ENCODE measurements around the gene PGLYRP4.
"Not testable (repeated sequence)": the region's sequence is repeated elsewhere in the genome, so short reads cannot be mapped to it uniquely, and the experiment has no call there.

PGLYRP4 gene

DNA sequence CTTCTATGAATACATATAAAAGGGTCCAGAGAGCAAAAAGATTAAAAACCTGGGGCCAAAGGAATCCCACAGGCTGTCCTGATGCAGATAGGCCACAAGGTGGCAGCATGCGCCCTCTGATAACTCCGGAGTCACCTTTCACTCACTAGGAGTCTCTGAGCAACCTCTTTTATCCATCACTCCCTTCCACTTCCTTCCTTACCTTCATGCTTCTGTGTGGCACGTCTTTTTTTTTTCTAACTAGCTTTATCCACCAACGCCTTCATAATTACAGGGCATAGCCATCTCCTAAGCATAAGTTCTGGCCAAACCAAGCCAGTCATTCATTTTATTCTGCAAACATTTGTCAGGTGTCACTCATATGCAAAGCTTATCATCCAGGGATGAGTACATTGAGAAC lies 3.9 kb upstream of the PGLYRP4 start:
- H3K4me3 ChIP-seq (ENCODE audit: low read length) = no peak overlapping the region
- no peaks in the 10 kb centered on the region for H3K4me1 ChIP-seq (ENCODE audit: control insufficient read depth, insufficient read depth, low read length)
- H3K27me3 ChIP-seq (ENCODE audit: control insufficient read depth, insufficient read depth, low read length) = no peaks in the 10 kb centered on the region
- H3K9me3 ChIP-seq (ENCODE audit: control insufficient read depth, low read length) = no peaks in the 10 kb centered on the region
- H3K9ac ChIP-seq (ENCODE audit: low read length) = no peak overlapping the region
- H3K36me3 ChIP-seq (ENCODE audit: control insufficient read depth, insufficient read depth, low read length) = no peaks in the 10 kb centered on the region

DNA sequence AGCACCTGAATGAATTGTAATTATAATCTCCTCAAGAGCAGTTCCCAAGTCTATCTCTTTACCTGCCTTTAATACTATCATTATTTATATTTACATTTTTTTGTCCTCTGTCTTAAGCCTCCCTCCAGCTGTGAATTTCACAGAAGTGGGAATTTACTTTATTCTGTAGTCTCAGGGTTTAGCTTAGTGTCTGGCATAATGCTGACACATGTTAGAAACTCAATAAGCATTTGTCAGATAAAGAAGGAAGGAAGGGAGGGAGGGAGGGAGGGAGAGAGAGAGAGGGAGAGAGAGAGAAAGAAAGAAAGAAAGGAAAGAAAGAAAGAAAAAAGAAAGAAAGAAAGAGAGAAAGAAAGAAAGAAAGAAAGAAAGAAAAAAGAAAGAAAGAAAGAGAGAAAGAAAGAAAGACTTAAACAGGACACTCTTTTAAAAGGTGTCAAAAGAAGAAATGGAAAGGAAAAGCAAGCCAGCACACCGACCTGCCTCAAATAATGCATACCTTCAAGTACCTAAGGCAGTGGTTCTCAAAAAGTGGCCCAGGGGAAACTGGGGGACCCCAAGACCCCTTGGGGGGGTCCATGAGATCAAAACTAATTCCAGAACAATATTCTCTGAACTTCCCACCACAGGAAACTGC lies 1.8 kb upstream of the PGLYRP4 start:
- Histone ChIP-seq H3K4me3 (ENCODE audit: low read length) (no peak overlapping the region), H3K4me1 (ENCODE audit: control insufficient read depth, insufficient read depth, low read length) (no peaks in the 10 kb centered on the region), H3K9ac (ENCODE audit: low read length) (no peak overlapping the region), H3K27me3 (ENCODE audit: control insufficient read depth, insufficient read depth, low read length) (no peaks in the 10 kb centered on the region), H3K9me3 (ENCODE audit: control insufficient read depth, low read length) (no peaks in the 10 kb centered on the region), H3K36me3 (ENCODE audit: control insufficient read depth, insufficient read depth, low read length) (no peaks in the 10 kb centered on the region)

GRCh38 chr1:153349363-153350320 lies 1.0 kb upstream of the PGLYRP4 start:
- H3K4me3 ChIP-seq (ENCODE audit: low read length) = no peak overlapping the region

GRCh38 chr1:153347856-153348255 lies 785 bp downstream of the PGLYRP4 start:
- Histone ChIP-seq H3K9me3 (ENCODE audit: control insufficient read depth, low read length) (no peaks in the 10 kb centered on the region), H3K27me3 (ENCODE audit: control insufficient read depth, insufficient read depth, low read length) (no peaks in the 10 kb centered on the region), H3K4me3 (ENCODE audit: low read length) (no peak overlapping the region), H3K36me3 (ENCODE audit: control insufficient read depth, insufficient read depth, low read length) (no peaks in the 10 kb centered on the region), H3K4me1 (ENCODE audit: control insufficient read depth, insufficient read depth, low read length) (no peaks in the 10 kb centered on the region), H3K9ac (ENCODE audit: low read length) (no peak overlapping the region)

More at GRCh38 chr1:153349363-153350320, 1.0 kb upstream of the PGLYRP4 start:
- Histone ChIP-seq H3K9ac (ENCODE audit: low read length) (no peak overlapping the region), H3K9me3 (ENCODE audit: control insufficient read depth, low read length) (no peaks in the 10 kb centered on the region), H3K4me1 (ENCODE audit: control insufficient read depth, insufficient read depth, low read length) (no peaks in the 10 kb centered on the region), H3K36me3 (ENCODE audit: control insufficient read depth, insufficient read depth, low read length) (no peaks in the 10 kb centered on the region), H3K27me3 (ENCODE audit: control insufficient read depth, insufficient read depth, low read length) (no peaks in the 10 kb centered on the region)

DNA sequence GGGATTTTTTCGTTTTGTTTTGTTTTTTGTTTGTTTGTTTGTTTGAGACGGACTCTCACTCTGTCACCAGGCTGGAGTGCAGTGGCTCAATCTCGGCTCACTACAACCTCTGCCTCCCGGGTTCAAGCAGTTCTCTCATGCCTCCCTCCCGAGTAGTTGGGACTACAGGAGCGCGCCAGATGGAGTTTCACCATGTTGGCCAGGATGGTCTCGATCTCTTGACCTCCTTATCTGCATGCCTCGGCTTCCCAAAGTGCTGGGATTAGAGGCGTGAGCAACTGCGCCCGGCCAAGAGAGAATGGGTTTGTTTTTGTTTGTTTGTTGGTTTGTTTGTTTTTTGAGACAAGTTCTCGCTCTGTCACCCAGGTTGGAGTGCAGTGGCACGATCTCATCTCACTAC lies 1.6 kb downstream of the PGLYRP4 start:
- H3K4me3 ChIP-seq (ENCODE audit: low read length); H3K4me1 ChIP-seq (ENCODE audit: control insufficient read depth, insufficient read depth, low read length); H3K9me3 ChIP-seq (ENCODE audit: control insufficient read depth, low read length); H3K27me3 ChIP-seq (ENCODE audit: control insufficient read depth, insufficient read depth, low read length); H3K9ac ChIP-seq (ENCODE audit: low read length); H3K36me3 ChIP-seq (ENCODE audit: control insufficient read depth, insufficient read depth, low read length): not testable (repeated sequence)

- no peak overlapping the region for H3K4me3 ChIP-seq (ENCODE audit: low read length)
- H3K4me1 ChIP-seq (ENCODE audit: control insufficient read depth, insufficient read depth, low read length) = no peaks in the 10 kb centered on the region
- H3K9me3 ChIP-seq (ENCODE audit: control insufficient read depth, low read length) = no peaks in the 10 kb centered on the region
- no peaks in the 10 kb centered on the region for H3K27me3 ChIP-seq (ENCODE audit: control insufficient read depth, insufficient read depth, low read length)
- H3K36me3 ChIP-seq (ENCODE audit: control insufficient read depth, insufficient read depth, low read length) = no peaks in the 10 kb centered on the region
- H3K9ac ChIP-seq (ENCODE audit: low read length) = no peak overlapping the region
Observed at GRCh38 chr1:153346077-153346723, 2.4 kb downstream of the PGLYRP4 start.

GRCh38 chr1:153345187-153346076 lies 3.2 kb downstream of the PGLYRP4 start:
- no peaks in the 10 kb centered on the region for H3K27me3 ChIP-seq (ENCODE audit: control insufficient read depth, insufficient read depth, low read length)
- no peaks in the 10 kb centered on the region for H3K9me3 ChIP-seq (ENCODE audit: control insufficient read depth, low read length)
- H3K4me3 ChIP-seq (ENCODE audit: low read length) = no peak overlapping the region
- H3K4me1 ChIP-seq (ENCODE audit: control insufficient read depth, insufficient read depth, low read length) = no peaks in the 10 kb centered on the region
- H3K36me3 ChIP-seq (ENCODE audit: control insufficient read depth, insufficient read depth, low read length) = no peaks in the 10 kb centered on the region
- H3K9ac ChIP-seq (ENCODE audit: low read length) = no peak overlapping the region

- no peaks in the 10 kb centered on the region for H3K36me3 ChIP-seq (ENCODE audit: control insufficient read depth, insufficient read depth, low read length)
- no peaks in the 10 kb centered on the region for H3K9me3 ChIP-seq (ENCODE audit: control insufficient read depth, low read length)
- H3K27me3 ChIP-seq (ENCODE audit: control insufficient read depth, insufficient read depth, low read length) = no peaks in the 10 kb centered on the region
- H3K4me3 ChIP-seq (ENCODE audit: low read length) = no peak overlapping the region
- H3K9ac ChIP-seq (ENCODE audit: low read length) = no peak overlapping the region
- H3K4me1 ChIP-seq (ENCODE audit: control insufficient read depth, insufficient read depth, low read length) = no peaks in the 10 kb centered on the region
Observed at GRCh38 chr1:153344718-153345025, 4.0 kb downstream of the PGLYRP4 start.

- no peaks in the 10 kb centered on the region for H3K27me3 ChIP-seq (ENCODE audit: control insufficient read depth, insufficient read depth, low read length)
- no peaks in the 10 kb centered on the region for H3K36me3 ChIP-seq (ENCODE audit: control insufficient read depth, insufficient read depth, low read length)
- no peaks in the 10 kb centered on the region for H3K9me3 ChIP-seq (ENCODE audit: control insufficient read depth, low read length)
- H3K4me3 ChIP-seq (ENCODE audit: low read length) = no peak overlapping the region
- H3K9ac ChIP-seq (ENCODE audit: low read length) = no peak overlapping the region
- H3K4me1 ChIP-seq (ENCODE audit: control insufficient read depth, insufficient read depth, low read length) = no peaks in the 10 kb centered on the region
Observed at GRCh38 chr1:153343811-153344717, 4.6 kb downstream of the PGLYRP4 start.

DNA sequence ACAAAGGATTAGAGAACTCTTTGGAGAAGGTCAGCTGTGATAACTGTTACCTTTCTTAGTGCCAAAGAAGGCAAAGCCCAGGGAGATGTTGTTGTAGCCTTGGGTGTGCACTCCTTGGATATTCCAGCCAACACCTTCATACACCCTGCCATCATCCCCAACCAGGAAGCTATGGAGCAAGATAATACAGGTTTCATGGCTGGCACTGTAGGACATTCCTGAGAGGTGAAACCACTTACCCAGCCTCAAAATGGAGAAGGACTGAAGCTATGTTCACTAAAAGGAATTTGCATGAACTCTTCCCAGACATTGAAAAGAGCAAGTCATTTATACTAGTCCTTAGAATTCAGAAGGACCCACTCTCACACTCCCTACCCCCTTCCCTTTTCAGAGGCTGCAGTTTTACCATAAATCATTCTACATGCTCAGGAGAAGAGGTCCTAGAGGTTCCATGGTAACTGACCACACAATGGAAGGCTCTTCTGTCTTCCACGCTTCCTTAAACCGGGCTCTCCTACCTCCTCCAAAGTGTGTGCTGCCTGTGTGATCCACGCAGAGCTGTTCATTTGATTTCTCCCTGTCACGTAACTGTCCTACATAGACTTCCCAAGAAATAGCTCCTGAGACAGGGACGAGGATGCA lies 5.5 kb downstream of the PGLYRP4 start:
- no peaks in the 10 kb centered on the region for H3K9me3 ChIP-seq (ENCODE audit: control insufficient read depth, low read length)
- no peaks in the 10 kb centered on the region for H3K4me1 ChIP-seq (ENCODE audit: control insufficient read depth, insufficient read depth, low read length)
- H3K36me3 ChIP-seq (ENCODE audit: control insufficient read depth, insufficient read depth, low read length) = no peaks in the 10 kb centered on the region
- H3K27me3 ChIP-seq (ENCODE audit: control insufficient read depth, insufficient read depth, low read length) = no peaks in the 10 kb centered on the region
- H3K9ac ChIP-seq (ENCODE audit: low read length) = no peak overlapping the region
- H3K4me3 ChIP-seq (ENCODE audit: low read length) = no peak overlapping the region
